Mesendoderm (in vitro differentiated cells): Measurements from ENCODE around the gene KCNK10.

Source experiments
- DNase-seq: peaks from one replicate; pipeline ENCODE4 v3.0.0; 2013
- H2AK5ac ChIP-seq: 2 replicates; pipeline ENCODE4 v1.6.1; 2013; ENCODE audit warnings: low read length, inconsistent platforms
- H2BK120ac ChIP-seq: 2 replicates; pipeline ENCODE4 v1.6.1; 2013; ENCODE audit warnings: low read depth, mild to moderate bottlenecking, low read length, moderate library complexity, mixed read lengths
- H2BK15ac ChIP-seq: replicated peaks from 2 replicates; pipeline ENCODE4 v1.6.1; 2013; ENCODE audit warnings: low read depth, mild to moderate bottlenecking, moderate library complexity
- H2BK5ac ChIP-seq: 2 replicates; pipeline ENCODE4 v1.6.1; 2013; ENCODE audit warnings: low read length, inconsistent platforms
- H3K18ac ChIP-seq: 2 replicates; pipeline ENCODE4 v1.6.1; 2013; ENCODE audit warnings: mild to moderate bottlenecking, low read length, mixed read lengths
- H3K23ac ChIP-seq: one replicate; pipeline ENCODE4 v1.6.1; 2013; ENCODE audit warnings: low read length
- H3K27ac ChIP-seq: 2 replicates; pipeline ENCODE4 v1.5.1; 2013; ENCODE audit warnings: low read depth, mild to moderate bottlenecking, inconsistent platforms, low read length, moderate library complexity
- H3K27me3 ChIP-seq: 2 replicates; pipeline ENCODE4 v1.6.1; 2013; ENCODE audit warnings: low read length, control low read depth, mild to moderate bottlenecking, inconsistent platforms; ENCODE audit not compliant: insufficient read depth, poor library complexity
- H3K36me3 ChIP-seq: 2 replicates; pipeline ENCODE4 v1.6.1; 2013; ENCODE audit warnings: low read length, inconsistent platforms; ENCODE audit not compliant: control insufficient read depth, insufficient read depth
- H3K4ac ChIP-seq: one replicate; pipeline ENCODE4 v1.6.1; 2013; ENCODE audit warnings: low read depth, mild to moderate bottlenecking, low read length, moderate library complexity
- H3K4me1 ChIP-seq: 2 replicates; pipeline ENCODE4 v1.6.1; 2013; ENCODE audit warnings: low read depth, low read length, inconsistent platforms; ENCODE audit not compliant: control insufficient read depth
- H3K4me2 ChIP-seq: 2 replicates; pipeline ENCODE4 v1.6.1; 2013; ENCODE audit warnings: low read length
- H3K4me3 ChIP-seq: 2 replicates; pipeline ENCODE4 v1.5.1; 2013; ENCODE audit warnings: mild to moderate bottlenecking, low read length
- H3K56ac ChIP-seq: one replicate; pipeline ENCODE4 v1.6.1; 2013; ENCODE audit warnings: low read length
- H3K79me1 ChIP-seq: 2 replicates; pipeline ENCODE4 v1.6.1; 2013; ENCODE audit warnings: low read length, inconsistent platforms
- H3K79me2 ChIP-seq: 2 replicates; pipeline ENCODE4 v1.6.1; 2013; ENCODE audit warnings: mild to moderate bottlenecking, low read length; ENCODE audit not compliant: control insufficient read depth, insufficient read depth
- H3K9ac ChIP-seq: 2 replicates; pipeline ENCODE4 v1.6.1; 2013; ENCODE audit warnings: low read length, inconsistent platforms
- H4K5ac ChIP-seq: one replicate; pipeline ENCODE4 v1.6.1; 2013; ENCODE audit warnings: low read length
- H4K8ac ChIP-seq: one replicate; pipeline ENCODE4 v1.6.1; 2013; ENCODE audit warnings: low read depth, mild to moderate bottlenecking, control low read depth, low read length, moderate library complexity
- WGBS: extraction: QIAGEN DNeasy Blood & Tissue Kit; methylation state at CpG from one replicate; pipeline ENCODE4 v1.1.7; 2013; ENCODE audit warnings: low lambda C conversion rate, missing lambda C conversion rate; ENCODE audit not compliant: insufficient coverage; ENCODE audit errors: extremely low coverage; 5-methylcytosine and 5-hydroxymethylcytosine counted together

KCNK10 gene

GRCh38 chr14:88276923-88277596, 46.0 kb downstream of the KCNK10 start:
- H2BK5ac ChIP-seq, result no peak overlapping the region

GRCh38 chr14:88272390-88273269, 50.4 kb downstream of the KCNK10 start:
- WGBS, result no CpG with 5 or more reads among the region's 10 CpGs
- no peak overlapping the region for H3K27ac ChIP-seq

More at GRCh38 chr14:88276923-88277596, 46.0 kb downstream of the KCNK10 start:
- Histone ChIP-seq H3K4me2 (no peak overlapping the region), H4K5ac (no peak overlapping the region), H2AK5ac (no peak overlapping the region), H3K4me3 (no peak overlapping the region), H4K8ac (no peak overlapping the region), H3K36me3 (no peaks in the 10 kb centered on the region), H3K4ac (no peak overlapping the region), H3K27ac (no peak overlapping the region), H3K23ac (no peak overlapping the region), H3K9ac (no peak overlapping the region), H3K79me1 (no peaks in the 10 kb centered on the region), H3K18ac (no peak overlapping the region), H2BK120ac (no peak overlapping the region), H3K4me1 (no peaks in the 10 kb centered on the region), H3K27me3 (no peaks in the 10 kb centered on the region), H3K79me2 (no peaks in the 10 kb centered on the region), H3K56ac (no peak overlapping the region), H2BK15ac (no peak overlapping the region)
- no CpG with 5 or more reads among the region's 3 CpGs for WGBS
- DNase-seq, result no peak

GRCh38 chr14:88271205-88271604, 51.9 kb downstream of the KCNK10 start:
- WGBS, result no CpG with 5 or more reads among the region's 2 CpGs
- Histone ChIP-seq H3K27ac (no peak overlapping the region), H2BK15ac (no peak overlapping the region), H3K4ac (no peak overlapping the region), H3K56ac (no peak overlapping the region), H4K5ac (no peak overlapping the region), H2AK5ac (no peak overlapping the region), H3K79me1 (no peaks in the 10 kb centered on the region), H3K79me2 (no peaks in the 10 kb centered on the region), H4K8ac (no peak overlapping the region), H3K27me3 (no peaks in the 10 kb centered on the region), H3K9ac (no peak overlapping the region), H2BK120ac (no peak overlapping the region), H3K36me3 (no peaks in the 10 kb centered on the region), H3K18ac (no peak overlapping the region), H2BK5ac (no peak overlapping the region), H3K4me2 (no peak overlapping the region), H3K4me1 (no peaks in the 10 kb centered on the region), H3K4me3 (no peak overlapping the region), H3K23ac (no peak overlapping the region)
- DNase-seq, result no peak

More at GRCh38 chr14:88272390-88273269, 50.4 kb downstream of the KCNK10 start:
- no peak overlapping the region for H2BK15ac ChIP-seq
- no peak overlapping the region for H3K4me3 ChIP-seq
- no peak overlapping the region for H2BK5ac ChIP-seq
- H3K27me3 ChIP-seq, result no peaks in the 10 kb centered on the region
- no peak overlapping the region for H3K4ac ChIP-seq
- no peak overlapping the region for H4K5ac ChIP-seq
- no peak overlapping the region for H3K18ac ChIP-seq
- H3K79me1 ChIP-seq, result no peaks in the 10 kb centered on the region
- no peaks in the 10 kb centered on the region for H3K36me3 ChIP-seq
- H3K9ac ChIP-seq, result no peak overlapping the region
- no peaks in the 10 kb centered on the region for H3K79me2 ChIP-seq
- H2AK5ac ChIP-seq, result no peak overlapping the region
- H2BK120ac ChIP-seq, result no peak overlapping the region
- no peak overlapping the region for H3K23ac ChIP-seq
- no peak overlapping the region for H3K56ac ChIP-seq
- no peaks in the 10 kb centered on the region for H3K4me1 ChIP-seq
- no peak for DNase-seq
- no peak overlapping the region for H4K8ac ChIP-seq
- no peak overlapping the region for H3K4me2 ChIP-seq

- Histone ChIP-seq H3K9ac (no peak overlapping the region), H2BK15ac (no peak overlapping the region), H3K4me1 (no peaks in the 10 kb centered on the region), H2BK5ac (no peak overlapping the region), H2AK5ac (no peak overlapping the region), H3K79me1 (no peaks in the 10 kb centered on the region), H3K23ac (no peak overlapping the region), H3K27me3 (no peaks in the 10 kb centered on the region), H4K5ac (no peak overlapping the region), H3K4me2 (no peak overlapping the region), H3K56ac (no peak overlapping the region), H3K79me2 (no peaks in the 10 kb centered on the region), H3K4me3 (no peak overlapping the region), H2BK120ac (no peak overlapping the region), H3K36me3 (no peaks in the 10 kb centered on the region), H3K4ac (no peak overlapping the region), H3K18ac (no peak overlapping the region), H4K8ac (no peak overlapping the region), H3K27ac (no peak overlapping the region)
- DNase-seq, result peak; percentile 25
- WGBS, result no CpG with 5 or more reads among the region's 6 CpGs
Measured at GRCh38 chr14:88270776-88271175, 52.3 kb downstream of the KCNK10 start.

GRCh38 chr14:88269806-88270420, 53.2 kb downstream of the KCNK10 start:
- no peak for DNase-seq

More at GRCh38 chr14:88269806-88270420, 53.2 kb downstream of the KCNK10 start:
- H3K27me3 ChIP-seq, result no peaks in the 10 kb centered on the region
- H3K79me2 ChIP-seq, result no peaks in the 10 kb centered on the region
- H3K27ac ChIP-seq, result no peak overlapping the region
- no peak overlapping the region for H3K23ac ChIP-seq
- H3K4me3 ChIP-seq, result no peak overlapping the region
- no peak overlapping the region for H2AK5ac ChIP-seq
- H4K8ac ChIP-seq, result no peak overlapping the region
- H3K4me1 ChIP-seq, result no peaks in the 10 kb centered on the region
- no peak overlapping the region for H3K9ac ChIP-seq
- no peak overlapping the region for H3K56ac ChIP-seq
- H3K18ac ChIP-seq, result no peak overlapping the region
- H3K4ac ChIP-seq, result no peak overlapping the region
- WGBS, result no CpG with 5 or more reads among the region's 12 CpGs
- no peak overlapping the region for H4K5ac ChIP-seq
- H2BK5ac ChIP-seq, result no peak overlapping the region
- H2BK15ac ChIP-seq, result no peak overlapping the region
- H3K4me2 ChIP-seq, result no peak overlapping the region
- H3K36me3 ChIP-seq, result no peaks in the 10 kb centered on the region
- H3K79me1 ChIP-seq, result no peaks in the 10 kb centered on the region
- H2BK120ac ChIP-seq, result no peak overlapping the region
